SK-N-MC (cell line): ENCODE results near the gene ZNF516.

ENCODE experiments used
- EZH2 ChIP-seq: fragments of 200-600 bp; sonication (generic); IDR thresholded peaks from one replicate; pipeline ENCODE4 v1.6.1; 2017; ENCODE audit warnings: antibody characterized with exemption
- POLR2AphosphoS5 ChIP-seq: IDR thresholded peaks from 2 replicates; pipeline ENCODE4 v1.6.1; 2012; ENCODE audit warnings: mild to moderate bottlenecking, low read depth, low read length, borderline replicate concordance

GRCh38 chr18:76322686-76323085 is 172.4 kb downstream of the ZNF516 start:
- TF ChIP-seq EZH2 = no peak
- TF ChIP-seq POLR2AphosphoS5 = no peak
